Epithelial cell of proximal tubule (primary cell): ENCODE measurements around the gene CYP4X1. TPM values are rescaled to one million over a fixed set of nuclear protein-coding genes. Genes with fewer than 3 reads are reported as not detected.
"Not testable (repeated sequence)": the region's sequence is repeated elsewhere in the genome, so short reads cannot be mapped to it uniquely, and the experiment has no call there.

Source experiments
- DNase-seq: peaks from one replicate; pipeline ENCODE4 v3.0.0-alpha.2; 2011; ENCODE audit warnings: low read depth
- H3K4me3 ChIP-seq: 2 replicates; pipeline ENCODE4 v1.5.1; 2011; ENCODE audit warnings: low read depth, mild to moderate bottlenecking, low read length
- total RNA-seq: library from RNA; depleted of rRNA; stranded (reverse); fragments of >200 nt; gene quantifications from 2 replicates; pipeline ENCODE4 v1.2.3, GENCODE V29; 2015
- TF ChIP-seq, protein P1 (sequence below): conservative IDR thresholded peaks from 2 replicates; pipeline ENCODE4 v1.5.1; 2012; ENCODE audit warnings: low read depth, mild to moderate bottlenecking, low read length

Gene CYP4X1
- total RNA-seq, 1 donor from 2014 or later, result 0.46 TPM

DNA sequence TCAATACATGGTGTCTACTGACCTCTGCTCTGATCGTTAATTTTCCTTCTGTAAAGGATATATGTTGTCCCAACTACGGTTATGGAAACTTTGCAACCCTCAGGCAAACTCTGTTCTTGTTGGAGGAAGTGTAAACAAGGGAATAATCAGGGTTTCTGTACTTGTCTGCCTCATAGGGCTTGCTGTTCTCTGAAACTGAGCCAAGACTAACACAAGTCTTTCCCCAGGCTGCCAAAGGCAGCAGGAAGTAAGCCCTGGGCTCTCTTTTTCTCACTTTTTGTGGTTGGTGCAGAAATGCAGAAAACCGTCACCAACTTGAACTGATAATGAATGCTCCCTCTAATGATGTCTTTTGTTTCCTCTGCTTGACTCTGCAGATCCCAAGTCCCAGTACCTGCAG is 7.6 kb downstream of the CYP4X1 start:
- no peak overlapping the region for H3K4me3 ChIP-seq
- TF ChIP-seq, protein P1, sequence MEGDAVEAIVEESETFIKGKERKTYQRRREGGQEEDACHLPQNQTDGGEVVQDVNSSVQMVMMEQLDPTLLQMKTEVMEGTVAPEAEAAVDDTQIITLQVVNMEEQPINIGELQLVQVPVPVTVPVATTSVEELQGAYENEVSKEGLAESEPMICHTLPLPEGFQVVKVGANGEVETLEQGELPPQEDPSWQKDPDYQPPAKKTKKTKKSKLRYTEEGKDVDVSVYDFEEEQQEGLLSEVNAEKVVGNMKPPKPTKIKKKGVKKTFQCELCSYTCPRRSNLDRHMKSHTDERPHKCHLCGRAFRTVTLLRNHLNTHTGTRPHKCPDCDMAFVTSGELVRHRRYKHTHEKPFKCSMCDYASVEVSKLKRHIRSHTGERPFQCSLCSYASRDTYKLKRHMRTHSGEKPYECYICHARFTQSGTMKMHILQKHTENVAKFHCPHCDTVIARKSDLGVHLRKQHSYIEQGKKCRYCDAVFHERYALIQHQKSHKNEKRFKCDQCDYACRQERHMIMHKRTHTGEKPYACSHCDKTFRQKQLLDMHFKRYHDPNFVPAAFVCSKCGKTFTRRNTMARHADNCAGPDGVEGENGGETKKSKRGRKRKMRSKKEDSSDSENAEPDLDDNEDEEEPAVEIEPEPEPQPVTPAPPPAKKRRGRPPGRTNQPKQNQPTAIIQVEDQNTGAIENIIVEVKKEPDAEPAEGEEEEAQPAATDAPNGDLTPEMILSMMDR, result no peak
- DNase-seq, result peak; percentile 32

DNA sequence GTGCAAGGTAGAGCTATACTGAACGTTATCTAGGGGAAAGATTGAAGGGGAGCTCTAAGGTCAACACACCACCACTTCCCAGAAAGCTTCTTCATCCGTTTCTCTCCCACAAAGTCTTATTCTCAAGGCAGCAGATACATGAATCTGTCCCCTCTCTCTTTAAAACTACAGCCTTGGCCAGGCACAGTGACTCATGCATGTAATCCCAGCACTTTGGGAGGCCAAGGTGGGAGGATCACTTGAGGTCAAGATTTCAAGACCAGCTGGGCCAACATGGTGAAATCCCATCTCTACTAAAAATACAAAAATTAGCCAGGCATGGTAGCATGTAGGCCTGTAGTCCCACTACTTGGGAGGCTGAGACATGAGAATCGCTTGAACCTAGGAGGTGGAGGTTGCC is 8.1 kb downstream of the CYP4X1 start:
- DNase-seq, result no peak
- H3K4me3 ChIP-seq, result no peak overlapping the region
- TF ChIP-seq, protein P1, result no peak

DNA sequence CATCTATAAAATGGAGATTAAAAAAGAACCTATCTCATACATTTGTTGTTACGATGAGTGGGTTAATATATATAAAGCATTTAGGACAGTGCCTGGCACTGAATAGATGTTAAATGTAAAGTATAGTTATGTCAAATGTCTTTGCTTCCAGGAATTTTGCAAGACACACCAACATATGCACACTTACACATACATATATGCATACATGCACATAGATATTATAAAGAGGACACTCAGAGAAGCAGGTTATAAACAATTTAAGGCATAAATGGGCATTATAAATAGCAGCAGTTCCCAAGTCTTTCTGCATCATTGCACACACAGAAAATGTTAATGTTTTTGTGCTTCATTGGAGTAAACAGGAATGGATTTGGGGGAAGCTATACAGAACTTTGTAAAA is 13.3 kb downstream of the CYP4X1 start:
- no peak for DNase-seq
- no peak overlapping the region for H3K4me3 ChIP-seq
- TF ChIP-seq, protein P1, result no peak

DNA sequence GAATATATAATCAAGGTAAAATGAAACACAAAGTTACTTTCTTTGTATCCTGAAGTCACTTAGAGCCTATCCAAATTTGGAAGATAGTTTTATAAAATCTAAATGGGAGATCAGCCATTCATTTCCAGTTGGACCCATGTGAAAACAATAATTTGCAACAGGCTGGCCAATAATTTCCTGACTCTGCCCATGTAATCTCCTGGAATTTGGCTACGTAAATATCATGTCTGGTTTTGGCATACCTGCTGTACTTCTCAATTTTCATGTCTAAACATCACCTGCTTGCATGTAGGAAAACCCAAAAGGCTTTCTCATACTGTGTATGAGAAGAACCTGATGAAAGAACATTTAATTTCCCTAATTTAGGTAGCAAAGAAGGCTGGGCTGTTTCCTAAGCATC is 35.9 kb downstream of the CYP4X1 start:
- TF ChIP-seq, protein P1, result no peak
- DNase-seq, result no peak
- H3K4me3 ChIP-seq, result no peak overlapping the region

DNA sequence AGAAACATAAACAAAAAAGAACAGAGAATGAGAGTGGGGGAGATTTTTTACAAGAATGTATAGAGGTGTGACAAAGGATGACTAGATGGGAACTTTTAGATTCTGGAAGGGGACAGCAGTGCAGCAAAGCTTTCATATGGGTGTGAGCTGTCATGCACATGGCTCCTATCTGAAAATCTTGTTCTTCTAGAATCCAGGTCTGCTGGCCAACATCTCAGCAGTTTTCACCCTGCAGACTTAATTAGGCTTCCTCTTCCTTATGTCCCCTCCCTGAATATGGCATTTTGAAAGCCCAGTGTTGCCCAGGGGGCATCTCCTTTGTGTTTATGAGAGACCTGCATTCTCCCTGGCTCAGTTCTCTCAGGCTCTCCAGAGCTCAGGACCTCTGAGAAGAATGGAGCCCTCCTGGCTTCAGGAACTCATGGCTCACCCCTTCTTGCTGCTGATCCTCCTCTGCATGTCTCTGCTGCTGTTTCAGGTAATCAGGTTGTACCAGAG is 43.7 kb downstream of the CYP4X1 start, which contains the start of gene CYP4Z1:
Gene CYP4Z1 (plus strand): TSS at position 135 of the 498 bp plus-strand sequence. CDS start 260 bp downstream, at position 395.
- H3K4me3 ChIP-seq, result no peak within 1 kb of the TSS
- no peak for DNase-seq
- TF ChIP-seq, protein P1, result no peak

DNA sequence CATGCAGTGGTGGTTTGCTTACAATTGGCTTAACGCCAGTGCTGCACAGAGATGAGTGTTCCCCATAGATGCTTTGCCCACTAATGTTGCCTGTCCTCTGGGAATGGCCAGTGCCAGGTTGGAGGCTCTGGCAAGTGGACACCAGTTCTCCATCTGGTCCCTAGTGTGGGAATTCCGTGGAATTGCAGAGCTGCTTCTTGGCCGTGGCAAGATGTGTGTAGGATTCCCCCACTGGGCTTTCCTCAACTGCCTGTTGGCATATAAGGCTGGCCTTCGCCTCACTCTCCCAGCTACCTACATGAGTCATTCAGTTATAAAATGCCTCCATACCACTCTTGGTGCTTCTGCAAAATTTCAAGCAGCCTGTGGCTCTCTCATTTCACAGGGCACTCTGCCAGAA is 45.6 kb downstream of the CYP4X1 start:
- H3K4me3 ChIP-seq, DNase-seq: not testable (repeated sequence)

DNA sequence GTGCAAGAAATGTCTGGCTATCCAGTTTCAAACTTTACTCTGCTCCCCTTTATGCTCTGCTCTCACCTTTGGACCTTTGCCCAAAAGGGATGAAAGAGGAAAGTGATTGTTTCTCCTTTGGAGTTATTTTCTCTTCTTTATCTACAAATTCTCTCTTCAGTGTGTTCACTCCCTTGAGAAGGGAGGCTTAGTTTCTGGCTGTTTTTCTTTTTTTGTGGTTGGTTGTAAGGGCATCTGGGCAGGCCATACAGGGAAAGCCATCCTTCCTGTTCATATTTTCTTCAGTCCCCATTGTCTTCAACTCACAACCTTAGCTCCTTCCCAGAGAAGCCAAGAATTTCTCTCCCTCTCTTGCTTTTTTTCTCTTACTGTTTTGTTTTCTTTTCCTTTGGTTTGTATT is 46.0 kb downstream of the CYP4X1 start:
- not testable (repeated sequence) for H3K4me3 ChIP-seq, DNase-seq

DNA sequence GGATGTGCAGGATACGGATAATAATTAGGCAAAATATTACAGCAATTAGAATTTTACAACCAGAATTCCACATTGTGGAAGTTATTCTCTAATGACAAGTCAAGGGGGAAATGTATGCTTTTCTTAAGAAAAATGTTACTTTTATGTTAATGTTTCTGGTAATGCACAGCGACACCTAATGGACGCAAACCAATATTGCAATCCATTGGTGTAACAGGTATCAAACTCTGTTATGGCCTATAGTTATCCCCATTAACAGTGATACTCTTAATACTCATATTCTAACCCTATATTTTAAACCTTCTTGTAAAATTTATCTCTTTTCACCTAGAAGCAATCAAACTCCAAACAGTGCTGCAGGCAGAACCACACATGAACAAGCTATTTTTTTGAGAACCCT is 65.9 kb downstream of the CYP4X1 start:
- not testable (repeated sequence) for H3K4me3 ChIP-seq, DNase-seq
- TF ChIP-seq, protein P1, result peak; percentile 46
